Erythroblast (primary cell): ENCODE measurements around the gene WNT4.

Source experiments
- GATA1 ChIP-seq: IDR thresholded peaks from 2 replicates; pipeline ENCODE4 v1.6.1; 2011; ENCODE audit warnings: low read depth, mild to moderate bottlenecking, control low read depth, low read length, moderate library complexity
- POLR2A ChIP-seq: IDR thresholded peaks from 2 replicates; pipeline ENCODE4 v1.6.1; 2011; ENCODE audit warnings: mild to moderate bottlenecking, low read length

DNA sequence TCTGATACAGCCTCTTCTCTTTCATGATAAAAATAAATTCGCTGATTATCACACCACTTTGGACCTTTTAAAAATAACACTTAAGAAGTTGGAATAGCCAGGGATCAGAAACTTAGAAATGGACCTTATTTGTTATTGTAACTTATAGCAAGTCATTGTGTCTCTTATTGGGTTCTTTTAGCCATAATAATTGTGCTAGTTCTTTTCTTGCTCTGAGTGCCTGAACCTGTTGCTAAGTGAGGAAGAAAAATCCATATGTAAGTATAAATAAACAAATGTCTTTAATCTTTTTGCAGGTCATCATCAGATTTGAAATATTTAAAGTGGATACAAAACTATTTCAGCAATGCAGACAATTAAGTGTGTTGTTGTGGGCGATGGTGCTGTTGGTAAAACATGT lies 64.8 kb downstream of the WNT4 start:
- TF ChIP-seq POLR2A (no peak), GATA1 (no peak)
